K562 (cell line): ENCODE measurements around the gene GPR162. TPM values are rescaled to one million over a fixed set of nuclear protein-coding genes. Genes with fewer than 3 reads are reported as not detected.

Experiments
- ATAC-seq: fragments of 200-7000 bp; cut with Tn5 transposase; 3 replicates; pipeline ENCODE4 v1.9.1; 2020; ENCODE audit warnings: moderate library complexity
- BruUV-seq: library from RNA; stranded (reverse); fragments of 400-500 nt; replicated peaks from 2 replicates; lab custom pipeline; 2021; lab: Mats Ljungman, UMichigan
- CTCF ChIA-PET: fragments of 300-600 bp; formaldehyde crosslinking; extraction: SDS; loops from one replicate; lab custom pipeline; 2021; ENCODE audit warnings: low intra/inter-chr PET ratio; lab: Yijun Ruan, JAX
- POLR2A ChIA-PET: fragments of 300-600, 350-650 bp; sonication (Branson Sonifier 250); formaldehyde crosslinking; extraction: SDS; loops from one replicate; lab custom pipeline; 2021; ENCODE audit warnings: antibody characterized with exemption, inconsistent platforms; lab: Yijun Ruan, JAX
- DNase-seq, 4 experiments: peaks; one replicate each; pipeline versions ENCODE4 v3.0.0 to v3.0.0-alpha.2; 2011 to 2018; ENCODE audit warnings: low spot score in 3 of 4, mixed read lengths in 3 of 4; ENCODE audit errors: extremely low read depth in 1 of 4
- FAIRE-seq: peaks from 2 replicates; lab custom pipeline; 2011; peaks lifted over from hg19 to GRCh38; lab: Jason Lieb, UNC
- H2AFZ ChIP-seq: 2 replicates; pipeline ENCODE4 v1.6.0; 2011; ENCODE audit warnings: low read depth, low read length, control low read depth, inconsistent platforms
- H3K27ac ChIP-seq: fragments of 200-600 bp; 3 replicates; pipeline ENCODE4 v1.8.0; 2011; ENCODE audit warnings: low read depth, mild to moderate bottlenecking, control low read depth, inconsistent platforms, low read length, moderate library complexity, mixed read lengths; ENCODE audit errors: extremely low read depth
- H3K27me3 ChIP-seq, 2 experiments: fragments of 300-600 bp in 1 of 2; 2 replicates in 1 of 2; 3 replicates in 1 of 2; pipeline versions ENCODE4 v1.6.0 to v1.8.0; 2011; ENCODE audit warnings: inconsistent platforms in 2 of 2, low read length in 2 of 2, mild to moderate bottlenecking in 1 of 2, mixed read lengths in 1 of 2, moderate library complexity in 1 of 2; ENCODE audit not compliant: control insufficient read depth in 2 of 2, insufficient read depth in 2 of 2
- H3K36me3 ChIP-seq: fragments of 300-600 bp; 3 replicates; pipeline ENCODE4 v1.8.0; 2011; ENCODE audit warnings: mild to moderate bottlenecking, low read length, inconsistent platforms; ENCODE audit not compliant: control insufficient read depth, insufficient read depth
- H3K4me1 ChIP-seq, 2 experiments: fragments of 200-600 bp in 1 of 2; replicated peaks in 1 of 2; 2 replicates in 1 of 2; 3 replicates in 1 of 2; pipeline versions ENCODE4 v1.5.1 to v1.8.0; 2011; ENCODE audit warnings: inconsistent platforms in 2 of 2, low read length in 2 of 2, mild to moderate bottlenecking in 1 of 2, mixed read lengths in 1 of 2, moderate library complexity in 1 of 2; ENCODE audit not compliant: control insufficient read depth in 2 of 2, insufficient read depth in 2 of 2
- H3K4me2 ChIP-seq: 2 replicates; pipeline ENCODE4 v1.6.1; 2011; ENCODE audit warnings: low read length, control low read depth, inconsistent platforms, mixed read lengths; ENCODE audit not compliant: insufficient read depth
- H3K4me3 ChIP-seq: fragments of 200-600 bp; sonication (generic), shearing (Covaris generic); 2 replicates; pipeline ENCODE4 v1.5.1; 2016; ENCODE audit warnings: control low read depth, inconsistent platforms
- H3K79me2 ChIP-seq: fragments of 200-600 bp; 3 replicates; pipeline ENCODE4 v1.8.0; 2011; ENCODE audit warnings: low read length, inconsistent platforms; ENCODE audit not compliant: control insufficient read depth, insufficient read depth
- H3K9ac ChIP-seq, 2 experiments: 2 replicates each; pipeline versions ENCODE4 v1.6.0 to v1.6.1; 2011; ENCODE audit warnings: low read depth in 2 of 2, low read length in 2 of 2, control low read depth in 1 of 2, inconsistent platforms in 1 of 2, mild to moderate bottlenecking in 1 of 2, mixed read lengths in 1 of 2; ENCODE audit not compliant: insufficient read depth in 1 of 2
- H3K9me1 ChIP-seq: one replicate; pipeline ENCODE4 v1.6.0; 2011; ENCODE audit warnings: inconsistent platforms, mild to moderate bottlenecking, low read length, moderate library complexity; ENCODE audit not compliant: control insufficient read depth, insufficient read depth
- H3K9me3 ChIP-seq: replicated peaks from 2 replicates; pipeline ENCODE4 v1.5.1; 2011; ENCODE audit warnings: low read depth, low read length, inconsistent platforms; ENCODE audit not compliant: control insufficient read depth, insufficient read depth
- H4K20me1 ChIP-seq: replicated peaks from 2 replicates; pipeline ENCODE4 v1.6.1; 2011; ENCODE audit warnings: low read length, inconsistent platforms, mixed read lengths; ENCODE audit not compliant: control insufficient read depth, insufficient read depth
- FOXJ3 ChIP-seq: sonication (generic); formaldehyde crosslinking; IDR thresholded peaks from 2 replicates; pipeline ENCODE4 v1.4.0; 2020; ENCODE audit warnings: mild to moderate bottlenecking, missing genetic modification reagents
- FOXP4 ChIP-seq: sonication (generic); formaldehyde crosslinking; IDR thresholded peaks from 2 replicates; pipeline ENCODE4 v1.8.0; 2022; ENCODE audit warnings: mild to moderate bottlenecking, missing genetic modification reagents, borderline replicate concordance
- GABPA ChIP-seq: fragments of 200-800 bp; sonication (Bioruptor generic); conservative IDR thresholded peaks from 2 replicates; pipeline ENCODE4 v1.6.1; 2016; ENCODE audit warnings: low read depth, missing genetic modification characterization, missing compliant biosample characterization
- POLR2A ChIP-seq: fragments of 450-650 bp; conservative IDR thresholded peaks from 2 replicates; pipeline ENCODE4 v1.6.1; 2016
- RBBP5 ChIP-seq: fragments of 200-600 bp; sonication (generic); IDR thresholded peaks from 2 replicates; pipeline ENCODE4 v1.6.1; 2012; ENCODE audit warnings: borderline replicate concordance, mild to moderate bottlenecking, low read length, control low read depth, inconsistent platforms; ENCODE audit not compliant: insufficient read depth, poor library complexity, severe bottlenecking
- XRCC5 ChIP-seq: fragments of 200-400 bp; formaldehyde crosslinking; IDR thresholded peaks from 2 replicates; pipeline ENCODE4 v1.6.1; 2017; ENCODE audit warnings: low read depth, mild to moderate bottlenecking, low read length
- ZNF316 ChIP-seq: fragments of 450-650 bp; IDR thresholded peaks from 2 replicates; pipeline ENCODE4 v1.6.1; 2016
- ZNF407 ChIP-seq: fragments of 450-650 bp; IDR thresholded peaks from 2 replicates; pipeline ENCODE4 v1.6.1; 2016; ENCODE audit warnings: low read depth
- ZNF584 ChIP-seq: fragments of 200-800 bp; sonication (Bioruptor generic); IDR thresholded peaks from 2 replicates; pipeline ENCODE4 v1.6.1; 2016; ENCODE audit warnings: low read depth, mild to moderate bottlenecking, missing genetic modification characterization, missing compliant biosample characterization
- WGBS: fragments of 100-300 bp; shearing (Covaris generic); methylation state at CpG from one replicate; pipeline ENCODE4 v1.1.6; 2016; ENCODE audit warnings: low coverage, mixed read lengths; ENCODE audit not compliant: insufficient coverage; ENCODE audit errors: missing lambda C conversion rate; 5-methylcytosine and 5-hydroxymethylcytosine counted together
- in situ Hi-C: fragments of 300-500 bp; cut with MboI; formaldehyde crosslinking; loops from 4 replicates; pipeline ENCODE4 v1.15.0; 2018; ENCODE audit warnings: inconsistent platforms, mixed read lengths
- intact Hi-C: fragments of 100-400 bp; cut with micrococcal nuclease; formaldehyde crosslinking; loops from 2 replicates; pipeline ENCODE4 v1.14.2; 2022
- polyA plus RNA-seq, 8 experiments: library from polyadenylated mRNA; depleted of rRNA in 4 of 8; stranded (reverse) in 5 of 8; unstranded in 3 of 8; fragments of >200 nt; fragmentation: Nextera tagmentation in 2 of 8; fragmentation: Illumina TruSeq in 1 of 8; extraction: Ambion mirVana in 2 of 8; extraction: Trizol in 1 of 8; gene quantifications; 2 replicates each; pipeline versions ENCODE4 v1.2.1 to v1.2.3, GENCODE V29; 2011 to 2014; ENCODE audit warnings: inconsistent platforms in 1 of 8, missing spikeins in 1 of 8
- total RNA-seq, 7 experiments: library from RNA; depleted of rRNA in 6 of 7; stranded (reverse); fragments of >200 nt in 6 of 7; fragmentation: Illumina TruSeq in 2 of 7; extraction: Trizol in 2 of 7; gene quantifications; 2 replicates each; pipeline versions ENCODE4 v1.2.1 to v1.2.3, GENCODE V29; 2011 to 2021; ENCODE audit warnings: low replicate concordance in 1 of 7

The GPR162 gene
- total and polyA plus RNA-seq, 9 of the 15 experiments (the other 6 are each of a cell fraction or from before 2014, with no cell fraction given) = 0.65 to 1.8 (median 1.1) TPM; not detected in 2

- ChIA-PET CTCF (no interaction called here), POLR2A (interaction anchor here (0.6 to 7.4 kb wide), 10 partner anchors 8 to 360 kb away, joined by 3 to 174 read pairs (median 6); partner anchors contain the start of genes COPS7A, GAPDH, GNB3 and MRPL51)
- H3K9me1 ChIP-seq = peaks cover 3% of the 10 kb centered on the region
- H4K20me1 ChIP-seq = no peaks in the 10 kb centered on the region; the same call in 1 of the 2 replicates
- H3K9ac ChIP-seq = peak overlapping the region; percentile 49 to 77
- in situ Hi-C loops (no loop called here), intact Hi-C loops (no loop called here)
- DNase-seq (peak; percentile 59 to 64 (median 62)), ATAC-seq (peak; percentile 4), FAIRE-seq (peak; percentile 55)
- H3K9me3 ChIP-seq = no peaks in the 10 kb centered on the region
- under 1% methylated on average over 14 of the region's 18 CpGs for WGBS
- no peaks in the 10 kb centered on the region for H3K27me3 ChIP-seq
- H3K4me2 ChIP-seq = peak overlapping the region; percentile 91
- no TSS peak for BruUV-seq
- peak overlapping the region; percentile 69; the same call in 2 of the 3 replicates for H3K27ac ChIP-seq
- peaks cover 67% of the 10 kb centered on the region for H3K36me3 ChIP-seq
- peak overlapping the region; percentile 75 for H2AFZ ChIP-seq
- H3K4me3 ChIP-seq = peak overlapping the region; percentile 79
- peaks cover 12 to 18% of the 10 kb centered on the region in 2 experiments; a peak in 4 of 5 replicates for H3K4me1 ChIP-seq
- peaks cover 53% of the 10 kb centered on the region for H3K79me2 ChIP-seq
- TF ChIP-seq ZNF316 = peak; percentile 69
- 0 out of 2 replicates have a peak, but pooled peaks have one; percentile 7 for TF ChIP-seq ZNF584 (CRISPR knock-in tag)
- TF ChIP-seq XRCC5 = 0 out of 2 replicates have a peak, but pooled peaks have one; percentile 33
- 0 out of 2 replicates have a peak, but pooled peaks have one; percentile 24 for TF ChIP-seq POLR2A
- peak; percentile 67 for TF ChIP-seq GABPA (tag)
- TF ChIP-seq FOXP4 (CRISPR knock-in tag) = no peak
- TF ChIP-seq RBBP5 = no peak
- no peak for TF ChIP-seq FOXJ3
- no peak for TF ChIP-seq ZNF407
These were observed 31.2 kb downstream of the GPR162 start for GRCh38 chr12:6852651-6853354.
